Tibial nerve (tissue), 4 donors: ENCODE measurements around the gene FAM163B.

ENCODE experiments used
- EP300 ChIP-seq, 2 donors: sonication (generic); formaldehyde crosslinking; IDR thresholded peaks; one replicate each; pipeline ENCODE4 v1.6.1; 2017; ENCODE audit warnings: antibody characterized with exemption in 2 of 2, mild to moderate bottlenecking in 1 of 2
- POLR2A ChIP-seq, 2 donors: fragments of 450-650 bp; IDR thresholded peaks; one replicate each; pipeline ENCODE4 v1.6.1; 2017; ENCODE audit warnings: antibody characterized with exemption in 2 of 2, mild to moderate bottlenecking in 2 of 2, moderate library complexity in 2 of 2
- TF ChIP-seq, protein P1 (sequence below), 5 experiments: fragments of 200-600 bp in 3 of 5; fragments of 450-650 bp in 2 of 5; sonication (generic) in 3 of 5; IDR thresholded peaks; one replicate each; pipeline ENCODE4 v1.5.1; 2016 to 2019; ENCODE audit warnings: antibody characterized with exemption in 5 of 5, mild to moderate bottlenecking in 3 of 5, moderate library complexity in 2 of 5

DNA sequence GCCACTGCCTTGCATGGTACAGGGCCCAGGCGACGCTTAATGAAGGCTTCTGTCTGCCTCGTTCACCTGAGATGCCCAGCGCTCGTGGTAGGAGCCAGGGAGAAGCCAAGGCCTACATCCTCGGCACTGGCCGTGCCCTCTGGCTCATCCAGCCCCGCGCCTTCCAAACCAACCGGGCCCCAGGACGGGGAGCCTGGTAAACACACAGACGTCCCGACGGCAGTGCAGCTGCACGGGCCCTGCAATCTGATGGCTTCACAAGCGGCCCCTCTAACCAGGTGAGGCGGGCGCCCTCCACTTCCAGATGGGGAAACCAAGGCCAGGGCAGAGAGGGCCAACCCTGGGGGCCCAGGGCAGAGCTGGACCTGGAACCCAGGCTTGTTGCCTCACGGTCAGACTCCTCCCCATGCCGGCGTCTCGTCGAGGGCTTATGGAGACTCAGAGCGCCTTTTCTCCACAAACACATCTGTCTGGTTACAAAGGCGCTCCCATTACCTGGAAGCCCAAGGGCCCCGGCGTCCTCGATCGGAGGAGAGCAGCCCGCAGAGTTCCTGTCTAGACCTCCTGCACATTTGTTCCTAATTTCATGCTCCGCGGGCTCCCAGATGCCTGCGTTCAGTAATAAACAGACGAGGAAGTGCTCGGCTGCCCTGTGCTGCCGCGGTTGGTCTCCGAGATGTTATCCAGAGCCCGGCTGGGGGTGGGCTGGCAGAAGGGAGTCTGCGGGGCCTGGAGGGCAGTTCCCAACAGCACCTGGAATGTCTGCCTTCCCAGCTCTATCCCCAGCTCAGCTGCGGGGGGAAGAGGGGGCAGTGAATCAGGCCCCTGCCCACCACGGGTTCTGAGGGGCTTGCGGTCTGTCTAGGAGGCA lies 23.5 kb downstream of the FAM163B start:
- TF ChIP-seq, protein P1, sequence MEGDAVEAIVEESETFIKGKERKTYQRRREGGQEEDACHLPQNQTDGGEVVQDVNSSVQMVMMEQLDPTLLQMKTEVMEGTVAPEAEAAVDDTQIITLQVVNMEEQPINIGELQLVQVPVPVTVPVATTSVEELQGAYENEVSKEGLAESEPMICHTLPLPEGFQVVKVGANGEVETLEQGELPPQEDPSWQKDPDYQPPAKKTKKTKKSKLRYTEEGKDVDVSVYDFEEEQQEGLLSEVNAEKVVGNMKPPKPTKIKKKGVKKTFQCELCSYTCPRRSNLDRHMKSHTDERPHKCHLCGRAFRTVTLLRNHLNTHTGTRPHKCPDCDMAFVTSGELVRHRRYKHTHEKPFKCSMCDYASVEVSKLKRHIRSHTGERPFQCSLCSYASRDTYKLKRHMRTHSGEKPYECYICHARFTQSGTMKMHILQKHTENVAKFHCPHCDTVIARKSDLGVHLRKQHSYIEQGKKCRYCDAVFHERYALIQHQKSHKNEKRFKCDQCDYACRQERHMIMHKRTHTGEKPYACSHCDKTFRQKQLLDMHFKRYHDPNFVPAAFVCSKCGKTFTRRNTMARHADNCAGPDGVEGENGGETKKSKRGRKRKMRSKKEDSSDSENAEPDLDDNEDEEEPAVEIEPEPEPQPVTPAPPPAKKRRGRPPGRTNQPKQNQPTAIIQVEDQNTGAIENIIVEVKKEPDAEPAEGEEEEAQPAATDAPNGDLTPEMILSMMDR (IDR thresholded peaks at IDR 0.05) = no peak
- no peak for TF ChIP-seq POLR2A (IDR thresholded peaks at IDR 0.05)
- no peak for TF ChIP-seq EP300 (IDR thresholded peaks at IDR 0.05)
